NCI-H146 treated with DMSO at 0.1 percent for 48 hours (cell line): Measurements from ENCODE around the gene MOGAT1.
A peak's percentile ranks its signal among the peaks of the same experiment; 100 is the strongest.
"Not testable (repeated sequence)": the region's sequence is repeated elsewhere in the genome, so short reads cannot be mapped to it uniquely, and the experiment has no call there.

Source experiments
- DNase-seq: peaks from one replicate; lab custom pipeline; 2025; ENCODE audit not compliant: unreplicated experiment; lab: John Stamatoyannopoulos, UW

MOGAT1 gene

GRCh38 chr2:222670191-222671038 lies 1.0 kb upstream of the MOGAT1 start:
- no peak for DNase-seq

GRCh38 chr2:222672068-222672401 lies 577 bp downstream of the MOGAT1 start:
- no peak for DNase-seq

GRCh38 chr2:222673273-222673672 lies 1.8 kb downstream of the MOGAT1 start:
- no peak for DNase-seq

GRCh38 chr2:222673883-222674282 lies 2.4 kb downstream of the MOGAT1 start:
- no peak for DNase-seq

- no peak for DNase-seq
Measured at GRCh38 chr2:222677981-222678380, 6.5 kb downstream of the MOGAT1 start.

- no peak for DNase-seq
Measured at GRCh38 chr2:222683805-222684204, 12.3 kb downstream of the MOGAT1 start.

GRCh38 chr2:222686086-222686750 lies 14.8 kb downstream of the MOGAT1 start:
- no peak for DNase-seq

- no peak for DNase-seq
Measured at GRCh38 chr2:222688917-222689316, 17.5 kb downstream of the MOGAT1 start.

- DNase-seq = no peak
Measured at GRCh38 chr2:222689322-222689721, 17.9 kb downstream of the MOGAT1 start.

- DNase-seq = peak; percentile 20
Measured at GRCh38 chr2:222690564-222691200, 19.2 kb downstream of the MOGAT1 start.

- DNase-seq = not testable (repeated sequence)
Measured at GRCh38 chr2:222693413-222693812, 22.0 kb downstream of the MOGAT1 start.

GRCh38 chr2:222693837-222694236 lies 22.4 kb downstream of the MOGAT1 start:
- peak; percentile 1 for DNase-seq

- DNase-seq = no peak
Measured at GRCh38 chr2:222698276-222698675, 26.8 kb downstream of the MOGAT1 start.

- no peak for DNase-seq
Measured at GRCh38 chr2:222701233-222701632, 29.8 kb downstream of the MOGAT1 start.

- DNase-seq = no peak
Measured at GRCh38 chr2:222701721-222702131, 30.3 kb downstream of the MOGAT1 start.

- no peak for DNase-seq
Measured at GRCh38 chr2:222703091-222703490, 31.6 kb downstream of the MOGAT1 start.

GRCh38 chr2:222703886-222704285 lies 32.4 kb downstream of the MOGAT1 start:
- no peak for DNase-seq

GRCh38 chr2:222706616-222707015 lies 35.2 kb downstream of the MOGAT1 start:
- no peak for DNase-seq

- DNase-seq = no peak
Measured at GRCh38 chr2:222707102-222707688, 35.7 kb downstream of the MOGAT1 start.

- no peak for DNase-seq
Measured at GRCh38 chr2:222707689-222708273, 36.3 kb downstream of the MOGAT1 start.

- DNase-seq = peak; percentile 25
Measured at GRCh38 chr2:222708274-222708710, 36.8 kb downstream of the MOGAT1 start.
